ENCODE results near the gene TSC1.

Gene TSC1

DNA sequence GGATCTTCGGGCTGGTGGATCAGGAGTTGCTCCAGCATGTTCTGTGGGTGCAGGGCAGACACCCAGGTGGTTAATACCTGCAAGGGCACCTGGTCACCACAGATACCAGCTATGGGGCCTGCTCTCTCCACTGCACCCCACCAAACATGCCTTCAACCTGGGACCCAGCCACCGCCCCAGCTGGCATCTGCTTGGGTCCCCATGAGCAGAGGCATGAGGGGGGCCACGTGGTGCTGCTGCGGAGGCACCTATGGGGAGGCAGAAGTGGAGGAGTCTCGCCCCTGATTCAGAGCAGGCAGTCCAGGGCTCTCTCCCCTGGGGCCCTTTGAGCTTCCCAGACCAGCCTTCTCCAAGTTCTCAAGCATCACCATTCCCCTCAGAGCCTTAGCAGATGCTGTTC is 69.3 kb downstream of the TSC1 start:
- no peak overlapping the region for H3K4me3 ChIP-seq (ENCODE audit: low read depth in 1 of 2, low read length in 1 of 2)
- TF ChIP-seq, protein P1, sequence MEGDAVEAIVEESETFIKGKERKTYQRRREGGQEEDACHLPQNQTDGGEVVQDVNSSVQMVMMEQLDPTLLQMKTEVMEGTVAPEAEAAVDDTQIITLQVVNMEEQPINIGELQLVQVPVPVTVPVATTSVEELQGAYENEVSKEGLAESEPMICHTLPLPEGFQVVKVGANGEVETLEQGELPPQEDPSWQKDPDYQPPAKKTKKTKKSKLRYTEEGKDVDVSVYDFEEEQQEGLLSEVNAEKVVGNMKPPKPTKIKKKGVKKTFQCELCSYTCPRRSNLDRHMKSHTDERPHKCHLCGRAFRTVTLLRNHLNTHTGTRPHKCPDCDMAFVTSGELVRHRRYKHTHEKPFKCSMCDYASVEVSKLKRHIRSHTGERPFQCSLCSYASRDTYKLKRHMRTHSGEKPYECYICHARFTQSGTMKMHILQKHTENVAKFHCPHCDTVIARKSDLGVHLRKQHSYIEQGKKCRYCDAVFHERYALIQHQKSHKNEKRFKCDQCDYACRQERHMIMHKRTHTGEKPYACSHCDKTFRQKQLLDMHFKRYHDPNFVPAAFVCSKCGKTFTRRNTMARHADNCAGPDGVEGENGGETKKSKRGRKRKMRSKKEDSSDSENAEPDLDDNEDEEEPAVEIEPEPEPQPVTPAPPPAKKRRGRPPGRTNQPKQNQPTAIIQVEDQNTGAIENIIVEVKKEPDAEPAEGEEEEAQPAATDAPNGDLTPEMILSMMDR (IDR thresholded peaks at IDR 0.05) = no peak
- H3K27me3 ChIP-seq = peaks cover 33% of the 10 kb centered on the region
- H3K4me1 ChIP-seq (ENCODE audit: control insufficient read depth in 1 of 2, insufficient read depth in 1 of 2, low read depth in 1 of 2, low read length in 1 of 2) = peaks cover 9 to 17% of the 10 kb centered on the region in 2 experiments
- H3K27ac ChIP-seq = no peak overlapping the region
- H3K36me3 ChIP-seq = no peaks in the 10 kb centered on the region
- no peaks in the 10 kb centered on the region for H3K9me3 ChIP-seq

DNA sequence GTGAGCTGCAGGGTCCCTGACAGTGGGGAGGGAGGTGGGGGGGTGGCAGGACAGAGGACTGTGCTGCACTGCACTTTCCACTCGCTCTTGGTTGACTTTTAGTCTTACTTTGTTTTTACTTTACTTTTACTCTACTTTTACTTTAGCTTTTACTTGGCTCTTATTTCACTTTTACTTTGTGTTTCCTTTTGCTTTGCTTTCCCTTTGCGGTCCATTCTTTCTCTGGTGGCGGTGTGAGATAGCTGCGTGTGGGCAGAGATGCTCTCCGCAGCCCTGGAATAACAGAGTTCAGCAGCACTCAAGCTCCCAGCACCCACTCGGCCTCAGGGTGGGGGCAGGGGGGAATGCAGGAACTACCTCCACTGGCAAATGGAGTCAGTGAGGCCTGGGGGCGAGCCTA is 71.0 kb downstream of the TSC1 start:
- Histone ChIP-seq H3K4me1 (ENCODE audit: control insufficient read depth in 1 of 2, insufficient read depth in 1 of 2, low read depth in 1 of 2, low read length in 1 of 2) (peaks cover 6 to 7% of the 10 kb centered on the region in 2 experiments), H3K36me3 (no peaks in the 10 kb centered on the region), H3K4me3 (ENCODE audit: low read depth in 1 of 2, low read length in 1 of 2) (no peak overlapping the region), H3K27ac (no peak overlapping the region), H3K9me3 (no peaks in the 10 kb centered on the region), H3K27me3 (peaks cover 25% of the 10 kb centered on the region)
- TF ChIP-seq, protein P1 (IDR thresholded peaks at IDR 0.05) = no peak

DNA sequence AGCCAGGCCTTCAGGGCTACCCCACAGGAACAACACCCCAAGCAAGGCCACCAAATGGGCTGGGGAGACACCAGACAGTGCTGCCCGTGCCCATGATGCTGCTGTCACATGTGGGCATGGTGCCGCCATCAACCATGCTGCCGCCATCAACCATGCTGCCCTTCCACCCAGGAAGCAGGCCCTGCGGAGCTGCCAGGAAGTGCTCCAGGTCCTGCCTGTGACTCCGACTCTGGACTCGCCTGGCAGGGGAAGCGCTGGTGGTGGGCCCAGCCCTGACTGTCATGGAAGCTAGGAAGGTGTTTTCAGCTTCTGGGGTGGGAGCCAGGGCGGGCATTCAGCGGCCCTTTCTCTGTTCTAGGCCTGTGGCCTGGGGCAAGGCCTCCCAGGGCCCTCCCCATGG is 75.2 kb downstream of the TSC1 start:
- Histone ChIP-seq H3K36me3 (no peaks in the 10 kb centered on the region), H3K4me3 (ENCODE audit: low read depth in 1 of 2, low read length in 1 of 2) (no peak overlapping the region), H3K9me3 (no peaks in the 10 kb centered on the region), H3K4me1 (ENCODE audit: control insufficient read depth in 1 of 2, insufficient read depth in 1 of 2, low read depth in 1 of 2, low read length in 1 of 2) (no peaks in the 10 kb centered on the region), H3K27me3 (no peaks in the 10 kb centered on the region), H3K27ac (no peak overlapping the region)
- TF ChIP-seq, protein P1 (IDR thresholded peaks at IDR 0.05) = no peak

DNA sequence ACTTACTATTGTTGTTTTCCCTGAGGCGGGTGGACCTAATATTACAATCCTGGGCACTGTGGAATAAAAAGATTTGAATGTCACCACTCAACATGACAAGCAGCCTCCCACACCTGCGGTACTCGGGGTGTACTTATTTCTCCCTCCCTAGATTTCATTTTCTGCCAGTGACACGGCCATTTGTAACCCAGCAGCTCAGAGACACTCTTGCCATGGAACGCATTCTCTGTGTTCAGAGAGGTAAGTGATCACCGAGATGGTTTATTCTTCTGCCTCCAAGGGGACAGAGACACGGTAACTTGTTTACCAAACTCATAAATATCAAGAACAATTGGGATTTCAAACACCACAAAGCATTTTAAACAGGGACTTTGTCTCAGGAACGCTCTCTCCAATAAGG is 77.5 kb downstream of the TSC1 start:
- no peaks in the 10 kb centered on the region for H3K9me3 ChIP-seq
- TF ChIP-seq, protein P1 (IDR thresholded peaks at IDR 0.05) = no peak
- no peaks in the 10 kb centered on the region for H3K36me3 ChIP-seq
- H3K4me3 ChIP-seq (ENCODE audit: low read depth in 1 of 2, low read length in 1 of 2) = no peak overlapping the region
- H3K27ac ChIP-seq = no peak overlapping the region
- no peaks in the 10 kb centered on the region for H3K4me1 ChIP-seq (ENCODE audit: control insufficient read depth in 1 of 2, insufficient read depth in 1 of 2, low read depth in 1 of 2, low read length in 1 of 2)
- H3K27me3 ChIP-seq = no peaks in the 10 kb centered on the region

DNA sequence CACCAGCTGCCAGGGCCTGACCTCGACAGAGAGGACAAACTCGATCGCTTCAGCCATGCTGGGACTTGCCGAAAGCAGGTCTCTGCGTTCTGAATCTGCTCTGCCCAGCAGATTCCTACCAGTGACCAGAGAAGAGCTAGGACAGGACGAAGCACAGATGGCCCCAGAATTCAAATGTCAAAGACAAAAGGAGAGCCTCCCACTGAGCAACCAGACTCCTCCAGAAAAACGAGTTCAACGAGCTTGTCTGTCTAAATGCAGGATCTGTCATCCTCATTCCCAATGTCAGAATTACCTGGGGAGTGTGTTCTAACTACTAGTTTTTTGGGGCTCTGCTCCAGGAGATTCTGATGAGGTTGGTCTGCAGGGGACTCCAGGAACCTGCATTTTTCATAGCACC is 79.7 kb downstream of the TSC1 start:
- H3K27ac ChIP-seq = no peak overlapping the region
- TF ChIP-seq, protein P1 (IDR thresholded peaks at IDR 0.05) = no peak
- H3K27me3 ChIP-seq = no peaks in the 10 kb centered on the region
- H3K4me3 ChIP-seq (ENCODE audit: low read depth in 1 of 2, low read length in 1 of 2) = no peak overlapping the region
- no peaks in the 10 kb centered on the region for H3K36me3 ChIP-seq
- H3K4me1 ChIP-seq (ENCODE audit: control insufficient read depth in 1 of 2, insufficient read depth in 1 of 2, low read depth in 1 of 2, low read length in 1 of 2) = no peaks in the 10 kb centered on the region
- no peaks in the 10 kb centered on the region for H3K9me3 ChIP-seq

DNA sequence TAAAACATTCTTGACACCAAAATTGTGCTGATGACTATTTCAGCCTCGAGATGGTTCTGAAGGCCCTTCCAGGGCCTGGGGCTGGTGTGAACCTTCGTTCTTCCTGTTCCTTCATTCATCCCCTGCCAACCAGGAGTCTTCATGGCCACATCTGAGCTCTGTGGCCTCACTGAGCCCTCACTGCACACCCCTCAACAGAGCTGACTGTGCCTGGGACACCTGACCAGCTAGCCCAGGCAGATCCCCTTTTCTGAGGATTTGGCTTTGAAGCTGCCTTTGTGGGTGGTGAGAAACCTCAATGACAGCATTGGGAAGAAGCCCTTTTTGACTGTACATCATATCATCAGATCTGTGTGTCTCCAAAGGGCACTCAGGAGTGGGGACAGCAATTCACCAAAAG is 80.1 kb downstream of the TSC1 start:
- Histone ChIP-seq H3K4me1 (ENCODE audit: control insufficient read depth in 1 of 2, insufficient read depth in 1 of 2, low read depth in 1 of 2, low read length in 1 of 2) (no peaks in the 10 kb centered on the region), H3K27ac (no peak overlapping the region), H3K4me3 (ENCODE audit: low read depth in 1 of 2, low read length in 1 of 2) (no peak overlapping the region), H3K27me3 (no peaks in the 10 kb centered on the region), H3K9me3 (no peaks in the 10 kb centered on the region), H3K36me3 (no peaks in the 10 kb centered on the region)
- TF ChIP-seq, protein P1 (IDR thresholded peaks at IDR 0.05) = no peak

Measured in neutrophil (primary cell).